Stimulated activated CD4-positive, alpha-beta T cell treated with anti-CD3 and anti-CD28 coated beads, Interleukin-1b, Interleukin-23, amount 100 ng/mL, for 1 hour (primary cell): ENCODE results near the gene LATS2.
"Not testable (repeated sequence)": the region's sequence is repeated elsewhere in the genome, so short reads cannot be mapped to it uniquely, and the experiment has no call there.

Source experiments
- DNase-seq, 2 donors: peaks; one replicate each; pipeline ENCODE4 v3.0.0-alpha.2; 2020; ENCODE audit warnings: low read depth in 2 of 2

Gene LATS2

GRCh38 chr13:21075379-21076249 lies 14.2 kb upstream of the LATS2 start:
- no peak for DNase-seq

DNA sequence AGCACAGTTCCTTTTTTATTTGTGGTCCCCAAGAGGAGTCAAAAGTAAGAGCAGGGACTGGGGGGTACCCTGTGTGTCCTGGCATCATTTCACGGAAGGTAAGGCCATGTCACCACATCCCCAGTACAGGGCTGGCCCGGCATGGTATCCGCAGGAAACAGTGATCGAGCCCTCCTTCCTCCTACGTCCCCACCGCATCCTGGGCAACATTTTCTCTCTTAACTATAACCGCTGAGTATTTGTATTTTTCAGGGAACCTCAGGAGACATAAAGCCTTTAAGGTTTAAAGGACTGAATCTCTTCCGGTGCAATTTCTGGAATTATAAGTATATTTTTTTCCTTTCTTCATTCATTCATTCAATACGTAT lies 13.6 kb upstream of the LATS2 start:
- no peak for DNase-seq

GRCh38 chr13:21074546-21074945 lies 13.2 kb upstream of the LATS2 start:
- no peak for DNase-seq

DNA sequence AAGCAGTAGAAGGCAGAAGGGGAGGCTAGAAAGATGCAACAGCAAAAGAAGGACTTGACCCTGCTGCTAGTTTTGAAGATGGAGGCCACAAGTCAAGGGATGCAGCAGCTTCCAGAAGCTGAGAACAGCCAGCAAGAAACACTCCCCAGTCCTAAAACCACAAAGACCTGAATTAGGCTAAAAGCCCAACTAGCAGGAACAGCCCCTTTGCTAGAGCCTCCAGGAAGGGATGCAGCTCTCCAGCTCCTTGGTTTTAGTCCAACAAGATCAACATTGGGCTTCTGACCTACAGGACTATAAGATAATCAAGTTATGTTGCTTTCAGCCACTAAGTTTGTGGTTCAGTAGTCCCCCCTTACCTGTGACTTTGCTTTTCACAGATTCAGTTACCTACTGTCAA lies 10.5 kb upstream of the LATS2 start:
- no peak for DNase-seq

- no peak for DNase-seq
Measured at GRCh38 chr13:21071015-21071414, 9.6 kb upstream of the LATS2 start.

DNA sequence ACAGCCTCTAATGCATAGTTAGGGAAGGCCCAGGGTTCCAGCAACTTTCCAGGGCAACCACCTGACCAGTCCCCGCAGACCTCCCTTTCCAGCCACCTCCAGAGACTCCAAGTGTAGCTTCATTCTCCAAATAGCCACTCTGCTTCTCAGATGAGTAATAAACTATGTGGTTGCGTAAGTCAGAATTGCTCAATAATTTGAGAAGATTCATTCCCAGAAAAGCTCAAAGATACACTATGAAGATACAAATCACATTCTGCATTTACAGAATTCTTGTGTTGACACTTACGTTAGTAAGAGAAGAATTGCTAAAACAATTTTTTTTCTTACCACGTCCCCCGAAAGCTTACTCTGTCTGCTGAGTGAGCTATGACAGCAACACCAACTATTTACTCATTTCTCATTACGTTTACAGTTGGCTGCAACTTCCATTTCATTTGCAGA lies 8.2 kb upstream of the LATS2 start:
- no peak for DNase-seq

GRCh38 chr13:21067848-21068247 lies 6.5 kb upstream of the LATS2 start:
- DNase-seq = no peak

- DNase-seq = no peak
Measured at GRCh38 chr13:21066946-21067345, 5.6 kb upstream of the LATS2 start.

DNA sequence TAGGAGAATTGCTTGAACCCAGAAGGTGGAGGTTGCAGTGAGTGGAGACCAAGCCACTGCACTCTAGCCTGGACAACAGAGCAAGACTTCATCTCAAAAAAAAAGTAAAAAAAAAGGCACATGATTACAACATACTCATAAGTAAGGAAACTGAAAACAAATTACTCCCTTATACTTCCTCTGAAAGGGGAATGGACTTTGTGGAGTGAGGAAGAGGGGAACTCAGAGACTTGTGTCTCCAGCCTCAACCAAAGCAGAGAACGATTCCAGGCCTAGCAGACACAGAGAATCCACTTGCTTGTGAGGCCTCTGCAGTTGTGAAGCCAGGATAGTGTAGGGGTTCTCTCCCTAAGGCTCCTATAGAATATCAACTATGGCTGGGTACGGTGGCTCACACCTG lies 4.3 kb upstream of the LATS2 start:
- no peak for DNase-seq

- no peak for DNase-seq
Measured at GRCh38 chr13:21063031-21063430, 1.6 kb upstream of the LATS2 start.

DNA sequence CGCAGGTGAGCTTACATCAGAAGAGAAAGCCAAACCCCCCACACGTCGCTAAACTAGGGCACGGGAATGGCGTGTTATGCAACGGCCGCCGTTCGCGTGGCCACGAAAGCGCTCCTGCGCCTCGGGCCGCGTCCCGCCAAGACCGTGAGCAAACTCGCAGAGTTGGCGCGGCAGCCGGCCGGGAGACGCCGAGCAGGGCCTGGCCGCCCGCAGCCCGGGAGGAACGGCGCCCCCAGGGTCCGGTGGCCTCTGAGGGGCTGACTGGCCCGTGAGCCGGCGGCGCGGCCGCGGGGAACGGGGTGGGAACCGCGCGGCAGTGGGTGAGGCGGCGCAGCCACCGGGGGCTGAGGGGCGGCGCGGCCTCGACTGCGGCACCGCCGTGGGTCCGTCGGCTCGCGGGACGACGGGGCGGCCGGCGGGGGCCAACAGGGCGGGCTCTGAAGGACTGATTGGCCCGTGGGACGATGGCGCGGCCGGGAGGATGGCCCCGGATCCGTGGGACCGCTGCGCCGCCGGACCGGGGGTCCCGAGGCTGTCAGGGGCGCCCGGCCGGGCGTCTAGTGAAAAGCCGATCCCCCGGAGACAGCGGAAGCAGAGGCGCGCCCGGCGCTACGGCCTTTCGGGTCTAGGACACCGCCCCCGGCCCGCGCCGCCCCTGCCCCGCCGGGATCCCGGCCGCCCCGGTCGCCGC lies 903 bp downstream of the LATS2 start:
- DNase-seq = no peak

DNA sequence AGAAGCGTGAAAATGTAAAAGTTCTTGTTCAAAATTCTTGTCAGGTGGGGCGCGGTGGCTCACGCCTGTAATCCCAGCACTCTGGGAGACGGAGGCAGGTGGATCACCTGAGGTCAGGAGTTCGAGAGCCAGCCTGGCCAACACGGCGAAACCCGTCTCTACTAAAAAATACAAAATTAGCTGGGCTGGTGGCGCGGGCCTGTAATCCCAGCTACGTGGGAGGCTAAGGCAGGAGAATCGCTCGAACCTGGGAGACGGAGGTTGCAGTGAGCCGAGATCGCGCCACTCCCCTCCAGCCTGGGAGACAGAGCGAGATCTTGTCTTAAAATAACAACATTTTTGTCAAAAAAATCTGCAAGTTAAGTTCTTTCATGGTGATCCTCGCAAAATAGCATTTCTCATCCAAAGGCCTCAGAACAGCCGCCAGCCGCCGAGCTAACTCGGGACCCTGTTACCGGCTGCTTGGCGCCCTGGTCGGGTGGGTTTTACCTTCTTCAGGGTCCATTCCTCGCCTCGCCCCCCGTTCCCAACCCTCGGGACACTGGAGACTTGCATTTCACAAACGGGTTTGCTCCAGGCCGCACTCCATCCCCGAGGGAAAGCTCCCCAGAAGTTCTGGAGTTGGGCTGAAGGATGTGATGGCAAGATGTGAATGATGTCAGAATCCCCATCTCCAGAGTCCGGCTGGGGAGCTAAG lies 1.6 kb downstream of the LATS2 start:
- DNase-seq = no peak

DNA sequence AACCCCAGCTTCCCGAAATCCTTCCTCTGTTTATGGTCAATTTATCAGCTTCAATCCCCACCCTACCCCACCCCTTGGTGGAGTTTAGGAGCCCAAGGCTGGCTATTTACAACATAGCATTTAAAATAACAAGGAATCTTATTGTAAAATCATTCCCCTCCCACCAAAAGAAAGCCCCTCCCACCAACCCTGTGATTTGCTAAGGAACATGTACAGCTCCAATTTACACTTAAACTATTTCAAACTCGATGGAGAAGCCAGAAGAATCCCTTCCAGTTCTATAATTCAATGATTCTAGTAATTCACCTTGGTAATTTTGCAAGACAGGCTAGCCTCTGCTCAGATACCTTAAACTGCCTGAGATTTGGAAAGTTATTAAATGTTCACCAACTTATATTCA lies 3.0 kb downstream of the LATS2 start:
- DNase-seq = no peak

DNA sequence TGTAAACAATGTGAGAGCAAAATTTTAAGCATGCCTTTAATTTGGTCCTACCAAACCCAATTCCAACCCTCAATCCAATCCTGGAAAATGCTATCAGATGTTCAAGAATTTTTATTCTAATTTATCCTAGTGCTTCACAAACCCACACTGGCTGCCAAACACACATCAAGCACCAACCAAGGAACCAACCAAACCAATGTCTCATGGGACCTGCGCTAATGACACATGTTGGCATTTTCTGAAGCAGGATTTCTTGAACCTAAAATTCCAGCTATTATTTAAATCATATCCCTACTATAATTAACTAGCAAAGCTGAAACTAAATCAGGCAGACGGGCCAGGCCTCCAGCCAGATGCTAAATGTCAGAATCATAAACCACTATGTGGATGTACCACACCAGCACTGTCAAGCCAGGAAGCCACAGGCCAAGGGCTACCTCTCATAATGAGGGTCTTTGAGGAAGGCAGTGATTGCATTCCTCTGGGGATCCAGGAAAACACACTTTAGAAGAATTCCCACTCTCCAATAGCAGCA lies 5.8 kb downstream of the LATS2 start:
- DNase-seq = no peak

GRCh38 chr13:21055016-21055415 lies 6.4 kb downstream of the LATS2 start:
- no peak for DNase-seq

DNA sequence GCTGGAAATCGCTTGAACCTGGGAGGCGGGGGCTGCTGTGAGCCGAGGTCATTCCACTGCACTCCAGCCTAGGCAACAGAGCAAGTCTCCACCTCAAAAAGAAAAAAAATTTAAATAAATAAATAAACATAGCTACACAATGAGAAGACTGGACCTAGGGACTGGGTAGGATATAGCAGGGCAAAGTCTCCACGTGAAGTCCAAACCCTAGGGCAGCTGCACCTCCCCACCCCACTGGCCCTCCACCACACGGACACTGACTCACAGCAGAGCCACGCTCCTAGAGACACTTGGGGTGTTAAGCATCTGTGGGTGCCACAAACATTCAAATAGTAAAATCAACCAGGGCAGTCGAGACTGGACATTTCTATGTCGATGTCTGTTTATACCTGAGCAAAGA lies 7.1 kb downstream of the LATS2 start:
- DNase-seq = no peak

DNA sequence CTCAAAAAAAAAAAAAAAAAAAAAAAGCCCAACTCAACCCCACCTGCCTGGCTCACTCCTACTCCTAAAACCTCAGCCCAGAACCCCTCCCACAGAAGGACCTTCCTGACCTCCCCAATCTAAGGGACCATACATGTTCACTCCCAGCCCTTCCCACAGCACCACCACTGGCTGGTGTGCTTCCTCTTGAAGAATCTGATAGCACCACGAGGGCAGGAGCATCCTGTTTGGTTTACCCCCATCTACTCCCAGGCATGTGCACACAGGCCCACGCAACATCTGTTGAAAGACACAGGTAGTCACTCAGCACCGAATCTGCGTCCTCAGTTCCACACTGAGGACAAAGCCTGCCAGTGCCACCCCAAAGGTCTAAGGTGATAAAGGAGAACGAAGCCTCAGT lies 8.2 kb downstream of the LATS2 start:
- DNase-seq = no peak

GRCh38 chr13:21051675-21052074 lies 9.7 kb downstream of the LATS2 start:
- no peak for DNase-seq

- DNase-seq = no peak
Measured at GRCh38 chr13:21050288-21051197, 10.8 kb downstream of the LATS2 start.

GRCh38 chr13:21049731-21050130 lies 11.7 kb downstream of the LATS2 start:
- not testable (repeated sequence) for DNase-seq
